Measurements from ENCODE around the gene TNIK.

DNA sequence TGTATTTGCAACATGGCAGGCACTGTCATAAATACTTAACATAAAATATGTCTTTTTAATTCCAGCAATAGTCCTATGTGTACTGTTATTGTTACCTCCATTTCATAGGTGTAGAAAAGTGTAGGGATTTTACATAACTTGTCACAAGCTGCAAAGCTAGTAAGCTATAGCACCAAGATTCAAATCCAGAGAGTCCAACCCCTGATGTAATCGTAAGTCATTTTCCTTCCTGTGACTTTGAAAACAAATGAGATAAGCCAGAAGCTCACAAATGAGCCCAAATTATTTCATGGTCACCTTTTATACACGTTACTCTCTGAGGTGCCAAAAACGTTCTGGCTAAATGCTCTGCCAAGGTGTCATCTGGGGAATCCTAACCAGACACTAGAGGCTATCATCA lies 23.8 kb downstream of the TNIK start:
- TF ChIP-seq, protein P1, sequence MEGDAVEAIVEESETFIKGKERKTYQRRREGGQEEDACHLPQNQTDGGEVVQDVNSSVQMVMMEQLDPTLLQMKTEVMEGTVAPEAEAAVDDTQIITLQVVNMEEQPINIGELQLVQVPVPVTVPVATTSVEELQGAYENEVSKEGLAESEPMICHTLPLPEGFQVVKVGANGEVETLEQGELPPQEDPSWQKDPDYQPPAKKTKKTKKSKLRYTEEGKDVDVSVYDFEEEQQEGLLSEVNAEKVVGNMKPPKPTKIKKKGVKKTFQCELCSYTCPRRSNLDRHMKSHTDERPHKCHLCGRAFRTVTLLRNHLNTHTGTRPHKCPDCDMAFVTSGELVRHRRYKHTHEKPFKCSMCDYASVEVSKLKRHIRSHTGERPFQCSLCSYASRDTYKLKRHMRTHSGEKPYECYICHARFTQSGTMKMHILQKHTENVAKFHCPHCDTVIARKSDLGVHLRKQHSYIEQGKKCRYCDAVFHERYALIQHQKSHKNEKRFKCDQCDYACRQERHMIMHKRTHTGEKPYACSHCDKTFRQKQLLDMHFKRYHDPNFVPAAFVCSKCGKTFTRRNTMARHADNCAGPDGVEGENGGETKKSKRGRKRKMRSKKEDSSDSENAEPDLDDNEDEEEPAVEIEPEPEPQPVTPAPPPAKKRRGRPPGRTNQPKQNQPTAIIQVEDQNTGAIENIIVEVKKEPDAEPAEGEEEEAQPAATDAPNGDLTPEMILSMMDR (IDR thresholded peaks at IDR 0.05): no peak
- TF ChIP-seq POLR2A (IDR thresholded peaks at IDR 0.05) (no peak), POLR2AphosphoS5 (IDR thresholded peaks at IDR 0.05) (no peak)

All from breast epithelium (tissue), 3 donors.